Stimulated activated CD8-positive, alpha-beta memory T cell treated with anti-CD3 and anti-CD28 coated beads, Interleukin-2, amount 100 ng/mL, for 1 hour (primary cell): Measurements from ENCODE around the gene ROR1.

Experiments used
- DNase-seq, 2 donors: peaks; one replicate each; pipeline ENCODE4 v3.0.0-alpha.2; 2020; ENCODE audit warnings: low read depth in 2 of 2

The ROR1 gene

GRCh38 chr1:64228167-64228957 is 454.5 kb downstream of the ROR1 start:
- no peak for DNase-seq

GRCh38 chr1:64229307-64229706 is 455.5 kb downstream of the ROR1 start:
- DNase-seq: no peak
